Measurements from ENCODE around the gene ARF3. TPM values are rescaled to one million over a fixed set of nuclear protein-coding genes. Genes with fewer than 3 reads are reported as not detected.

Gene ARF3
- total RNA-seq, 1 experiment from 2014 or later: 257 TPM

DNA sequence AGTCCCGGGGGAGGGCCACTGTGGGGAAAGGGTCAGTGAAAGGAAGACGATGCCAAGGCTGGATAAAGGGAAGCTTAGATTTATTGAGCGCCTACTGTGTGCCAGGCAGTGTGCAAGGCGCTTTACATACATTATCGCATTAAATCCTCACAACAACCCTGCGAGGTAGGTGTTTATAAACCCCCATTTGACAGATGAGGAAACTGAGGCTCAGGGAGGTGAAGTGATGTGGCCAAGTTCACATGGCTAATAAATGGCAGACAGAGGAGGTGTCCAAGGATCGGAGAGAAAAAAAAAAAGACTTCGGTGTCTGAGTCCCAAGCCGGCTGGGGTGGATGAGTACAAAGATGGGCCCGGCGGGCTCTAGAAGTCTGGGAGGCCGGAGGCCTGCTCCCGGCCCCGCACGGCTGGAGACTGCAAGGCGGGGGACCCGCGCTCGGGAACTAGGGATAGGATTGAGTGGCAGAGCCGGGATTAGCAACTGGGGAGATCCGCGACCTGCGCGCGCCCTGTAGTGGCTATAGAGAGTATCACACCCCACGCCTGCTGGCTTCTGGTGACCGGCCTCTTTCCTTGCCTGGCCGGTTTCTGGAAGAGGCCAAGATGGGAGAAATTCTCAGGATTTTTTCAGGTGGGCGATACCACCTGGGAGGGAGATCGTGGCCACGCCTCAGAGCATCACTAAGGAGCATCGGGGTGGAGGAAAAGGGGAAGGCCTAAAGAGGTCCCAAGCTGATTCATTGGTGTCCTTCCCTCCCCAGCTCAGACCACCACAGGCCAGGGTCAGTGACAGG, 38.0 kb upstream of the ARF3 start:
- ChIA-PET CTCF (interaction anchor here (1.4 to 6.3 kb wide), 3 partner anchors 14 to 115 kb away, joined by 4 to 90 read pairs (median 10); partner anchors contain the start of genes LMBR1L, WNT1 and WNT10B), POLR2A (interaction anchor here (0.6 kb wide), 1 partner anchor 1247 kb away, joined by 6 read pairs; no protein-coding TSS in a partner anchor)
- Mint-ChIP-seq H3K27me3 (ENCODE audit: insufficient read depth, unreplicated experiment) (no peaks in the 10 kb centered on the region), H3K27ac (ENCODE audit: unreplicated experiment) (peak overlapping the region; percentile 5), H3K9me3 (ENCODE audit: unreplicated experiment) (no peaks in the 10 kb centered on the region), H3K4me1 (ENCODE audit: low read depth, unreplicated experiment) (peaks cover 28% of the 10 kb centered on the region), H3K4me3 (ENCODE audit: unreplicated experiment) (peak overlapping the region; percentile 59), H3K36me3 (ENCODE audit: insufficient read depth, unreplicated experiment) (peaks cover 12% of the 10 kb centered on the region)
- peak; percentile 93 to 96 for DNase-seq
- no TSS peak for BruUV-seq (replicated peaks)
- no peak overlapping the region for H3K4me3 ChIP-seq (ENCODE audit: low read depth, low read length)
- H3K36me3 ChIP-seq (ENCODE audit: control insufficient read depth, insufficient read depth, low read length): no peaks in the 10 kb centered on the region
- TF ChIP-seq, protein P1, sequence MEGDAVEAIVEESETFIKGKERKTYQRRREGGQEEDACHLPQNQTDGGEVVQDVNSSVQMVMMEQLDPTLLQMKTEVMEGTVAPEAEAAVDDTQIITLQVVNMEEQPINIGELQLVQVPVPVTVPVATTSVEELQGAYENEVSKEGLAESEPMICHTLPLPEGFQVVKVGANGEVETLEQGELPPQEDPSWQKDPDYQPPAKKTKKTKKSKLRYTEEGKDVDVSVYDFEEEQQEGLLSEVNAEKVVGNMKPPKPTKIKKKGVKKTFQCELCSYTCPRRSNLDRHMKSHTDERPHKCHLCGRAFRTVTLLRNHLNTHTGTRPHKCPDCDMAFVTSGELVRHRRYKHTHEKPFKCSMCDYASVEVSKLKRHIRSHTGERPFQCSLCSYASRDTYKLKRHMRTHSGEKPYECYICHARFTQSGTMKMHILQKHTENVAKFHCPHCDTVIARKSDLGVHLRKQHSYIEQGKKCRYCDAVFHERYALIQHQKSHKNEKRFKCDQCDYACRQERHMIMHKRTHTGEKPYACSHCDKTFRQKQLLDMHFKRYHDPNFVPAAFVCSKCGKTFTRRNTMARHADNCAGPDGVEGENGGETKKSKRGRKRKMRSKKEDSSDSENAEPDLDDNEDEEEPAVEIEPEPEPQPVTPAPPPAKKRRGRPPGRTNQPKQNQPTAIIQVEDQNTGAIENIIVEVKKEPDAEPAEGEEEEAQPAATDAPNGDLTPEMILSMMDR (IDR thresholded peaks at IDR 0.05; ENCODE audit: insufficient read depth in 1 of 2, low read depth in 1 of 2, low read length in 1 of 2, severe bottlenecking in 1 of 2, unreplicated experiment in 1 of 2): peak; percentile 93 to 95
- no peaks in the 10 kb centered on the region for H3K9me3 ChIP-seq
- intact Hi-C loops (cut with micrococcal nuclease; ENCODE audit: unreplicated experiment): loop anchor here (1.0 to 5.0 kb wide), 6 partner anchors 15 to 142 kb away; partner anchors contain the start of gene PRKAG1
- H3K27me3 ChIP-seq (replicated peaks; ENCODE audit: control insufficient read depth, insufficient read depth, low read length): no peaks in the 10 kb centered on the region
- H3K4me1 ChIP-seq: peaks cover 28% of the 10 kb centered on the region

DNA sequence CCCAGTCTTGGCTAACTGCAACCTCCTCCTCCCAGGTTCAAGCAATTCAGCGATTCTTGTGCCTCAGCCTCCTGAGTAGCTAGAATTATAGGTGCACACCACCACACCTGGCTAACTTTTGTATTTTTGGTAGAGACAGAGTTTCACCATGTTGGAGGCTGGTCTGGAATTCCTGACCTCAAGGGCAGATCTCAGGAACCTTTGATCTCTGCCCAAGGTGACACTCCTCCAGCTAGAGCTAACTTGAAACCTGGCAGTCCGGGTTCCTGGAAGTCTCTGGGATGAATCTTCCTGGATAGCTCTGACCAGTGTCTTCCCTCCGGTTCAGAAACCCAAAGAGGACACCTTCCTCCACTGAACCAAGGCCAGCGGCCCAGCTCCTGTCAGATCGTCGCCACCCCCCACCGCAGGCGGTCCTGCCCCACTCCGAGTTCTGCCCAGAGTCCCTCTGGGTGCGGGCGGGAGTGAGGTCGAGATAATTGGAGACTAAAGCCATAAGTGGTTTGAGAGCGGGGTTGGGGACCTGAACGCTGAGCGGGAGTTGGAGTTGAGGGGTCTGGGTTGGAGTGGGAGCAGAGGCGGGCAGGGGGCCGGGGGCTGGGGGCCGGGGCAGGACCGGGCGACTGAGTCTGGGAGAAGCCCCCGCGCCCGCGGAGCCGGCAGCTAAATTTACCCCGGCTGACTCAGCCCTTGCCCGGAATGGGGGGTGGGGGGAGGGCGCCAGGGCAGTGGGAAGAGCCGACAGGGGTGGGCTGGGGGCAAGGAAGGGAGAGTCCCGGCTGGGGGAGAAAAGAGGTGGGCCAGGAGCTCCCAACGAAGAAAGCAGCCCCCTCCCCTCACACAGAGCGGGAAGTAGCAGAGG, 37.2 kb upstream of the ARF3 start:
- peak overlapping the region; percentile 59 for H3K4me3 Mint-ChIP-seq (ENCODE audit: unreplicated experiment)
- CTCF ChIA-PET: interaction anchor here (0.8 to 6.3 kb wide), 4 partner anchors 14 to 116 kb away, joined by 3 to 90 read pairs (median 4); partner anchors contain the start of genes LMBR1L and WNT1
- no peaks in the 10 kb centered on the region for H3K27me3 ChIP-seq (replicated peaks; ENCODE audit: control insufficient read depth, insufficient read depth, low read length)

More for the DNA sequence above, 37.2 kb upstream of the ARF3 start:
- Histone ChIP-seq H3K9me3 (no peaks in the 10 kb centered on the region), H3K4me3 (ENCODE audit: low read depth, low read length) (no peak overlapping the region), H3K4me1 (peaks cover 20% of the 10 kb centered on the region), H3K36me3 (ENCODE audit: control insufficient read depth, insufficient read depth, low read length) (no peaks in the 10 kb centered on the region)
- intact Hi-C loops (cut with micrococcal nuclease; ENCODE audit: unreplicated experiment): loop anchor here (1.0 to 5.0 kb wide), 6 partner anchors 14 to 141 kb away; partner anchors contain the start of gene PRKAG1
- no peaks in the 10 kb centered on the region for H3K9me3 Mint-ChIP-seq (ENCODE audit: unreplicated experiment)
- no peak for DNase-seq
- peak overlapping the region; percentile 5 for H3K27ac Mint-ChIP-seq (ENCODE audit: unreplicated experiment)
- POLR2A ChIA-PET: interaction anchor here (0.6 kb wide), 1 partner anchor 1248 kb away, joined by 6 read pairs; no protein-coding TSS in a partner anchor
- H3K36me3 Mint-ChIP-seq (ENCODE audit: insufficient read depth, unreplicated experiment): peaks cover 8% of the 10 kb centered on the region
- H3K27me3 Mint-ChIP-seq (ENCODE audit: insufficient read depth, unreplicated experiment): peaks cover 3% of the 10 kb centered on the region
- peaks cover 28% of the 10 kb centered on the region for H3K4me1 Mint-ChIP-seq (ENCODE audit: low read depth, unreplicated experiment)
- BruUV-seq (replicated peaks): no TSS peak
- TF ChIP-seq, protein P1 (IDR thresholded peaks at IDR 0.05; ENCODE audit: insufficient read depth in 1 of 2, low read depth in 1 of 2, low read length in 1 of 2, severe bottlenecking in 1 of 2, unreplicated experiment in 1 of 2): no peak

Data from Caco-2 (cell line).